ENCODE data around the gene UFC1.
A peak's percentile ranks its signal among the peaks of the same experiment; 100 is the strongest.

The UFC1 gene

GRCh38 chr1:161192476-161193465 lies 39.0 kb downstream of the UFC1 start:
- FAIRE-seq, result no peak
- DNase-seq (ENCODE audit: low spot score), result peak; percentile 35

DNA sequence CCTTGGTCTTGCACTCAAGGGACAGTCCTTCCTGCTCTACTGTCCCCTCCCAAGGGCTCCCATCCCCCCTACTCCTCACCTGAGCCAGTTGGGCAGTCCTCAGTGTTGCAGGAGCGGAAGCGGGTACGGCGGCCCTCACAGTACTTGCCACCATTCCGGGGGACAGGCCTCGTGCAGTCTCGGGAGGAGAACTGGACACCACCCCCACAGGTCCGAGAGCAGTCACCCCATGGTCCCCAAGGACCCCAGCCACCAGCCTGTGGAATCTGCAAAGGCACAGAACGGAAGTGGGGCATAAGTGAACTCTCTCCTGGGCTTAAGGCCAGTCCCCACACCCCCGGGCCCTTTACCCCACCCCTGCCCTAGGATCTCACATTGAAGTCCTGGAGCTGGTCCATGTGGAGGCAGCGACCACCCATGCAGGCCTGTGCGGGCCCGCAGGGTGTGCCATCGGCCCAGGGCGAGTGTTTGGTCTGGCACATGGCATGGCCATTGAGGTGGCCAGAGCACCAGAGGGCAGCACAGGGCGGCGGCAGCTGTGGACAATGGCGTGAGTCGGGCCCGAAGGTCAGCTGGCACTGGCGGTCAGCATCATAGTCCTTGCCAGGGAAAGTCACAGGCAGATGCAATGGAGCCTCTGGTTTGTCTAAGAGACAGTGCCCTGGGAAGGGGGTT lies 39.9 kb downstream of the UFC1 start:
- FAIRE-seq (no peak), DNase-seq (ENCODE audit: low spot score) (peak; percentile 9)

DNA sequence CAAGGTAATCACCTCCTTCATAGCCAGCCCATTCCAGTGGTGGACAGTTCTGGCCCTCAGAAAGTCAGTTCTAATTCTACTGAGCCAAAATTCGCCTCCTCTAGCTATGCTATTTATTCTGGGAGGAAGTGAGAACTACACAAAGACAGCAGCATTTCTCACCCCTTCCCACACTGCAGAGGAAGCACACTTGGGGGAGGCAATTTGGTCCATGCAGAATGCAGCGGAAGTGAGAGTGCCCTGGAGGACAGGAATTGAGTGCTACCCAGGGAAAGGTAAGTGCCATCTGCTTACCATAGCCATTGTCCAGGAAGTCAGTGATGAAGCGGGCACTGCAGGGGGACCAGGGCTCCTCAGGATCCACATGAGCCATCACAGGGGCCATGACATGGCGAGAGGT lies 41.4 kb downstream of the UFC1 start:
- FAIRE-seq (no peak), DNase-seq (ENCODE audit: low spot score) (no peak)

DNA sequence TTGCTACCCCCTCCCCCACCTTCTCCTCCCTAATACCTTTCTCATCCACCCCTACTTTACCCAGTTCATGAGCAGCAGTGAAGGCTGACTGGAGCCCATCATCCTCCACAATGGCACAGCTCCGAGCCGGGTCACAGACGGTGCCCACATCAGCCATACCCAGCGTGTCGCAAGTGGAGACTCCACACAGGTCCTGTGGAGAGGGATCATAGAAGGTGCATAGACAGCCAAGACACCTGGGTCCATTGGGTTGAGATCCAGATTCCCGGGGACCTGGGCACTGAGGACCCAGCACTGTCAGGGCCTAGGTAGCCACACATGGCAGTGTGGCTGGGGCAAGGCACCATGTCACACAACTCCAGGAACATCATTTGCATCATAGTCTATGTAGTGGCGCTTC lies 42.3 kb downstream of the UFC1 start:
- FAIRE-seq (no peak), DNase-seq (ENCODE audit: low spot score) (no peak)

- DNase-seq (ENCODE audit: low spot score), result no peak
- no peak for FAIRE-seq
Measured at GRCh38 chr1:161196521-161197451, 43.0 kb downstream of the UFC1 start.

GRCh38 chr1:161197560-161198193 lies 43.9 kb downstream of the UFC1 start:
- FAIRE-seq (no peak), DNase-seq (ENCODE audit: low spot score) (no peak)

GRCh38 chr1:161198194-161198896 lies 44.6 kb downstream of the UFC1 start:
- DNase-seq (ENCODE audit: low spot score), result no peak

GRCh38 chr1:161198897-161199431 lies 45.2 kb downstream of the UFC1 start, which contains the start of gene ADAMTS4:
ADAMTS4 (minus strand) TSS chr1:161199054; CDS start chr1:161198627, 427 bp downstream.
- no peak for DNase-seq (ENCODE audit: low spot score)
- FAIRE-seq, result no peak

More at GRCh38 chr1:161198194-161198896, 44.6 kb downstream of the UFC1 start:
- no peak for FAIRE-seq

- FAIRE-seq (no peak), DNase-seq (ENCODE audit: low spot score) (no peak)
Measured at GRCh38 chr1:161199506-161200139, 45.8 kb downstream of the UFC1 start.

DNA sequence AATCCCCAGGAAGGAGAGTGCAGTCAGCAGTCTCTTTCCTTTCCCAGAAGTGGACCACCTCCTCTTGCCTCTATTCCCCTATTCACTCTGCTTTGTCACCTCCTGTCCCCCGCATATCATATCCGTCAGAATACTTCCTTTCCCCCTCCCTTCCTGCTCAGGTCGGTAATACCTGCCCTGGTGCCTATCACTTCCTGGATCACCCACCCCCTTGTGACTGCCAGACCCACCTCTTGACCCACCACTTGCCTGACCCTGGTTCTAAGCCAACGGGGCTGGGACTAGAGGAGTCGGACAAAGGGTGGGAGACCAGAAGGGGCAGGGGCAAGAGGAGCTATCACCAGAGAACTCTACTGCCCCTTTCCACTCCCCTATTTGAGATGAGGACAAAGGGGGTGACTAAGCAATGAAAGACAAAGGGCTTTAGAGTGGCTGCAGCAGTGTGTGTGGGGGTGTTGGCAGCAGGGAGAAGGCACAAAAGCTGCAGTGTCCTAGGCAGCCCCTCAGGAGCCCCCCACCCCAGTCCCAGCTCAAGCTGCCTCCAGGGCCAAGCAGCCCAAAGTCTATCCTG lies 46.7 kb downstream of the UFC1 start:
- FAIRE-seq (no peak), DNase-seq (ENCODE audit: low spot score) (no peak)

- FAIRE-seq, result no peak
- DNase-seq (ENCODE audit: low spot score), result no peak
Measured at GRCh38 chr1:161200992-161201835, 47.4 kb downstream of the UFC1 start.

DNA sequence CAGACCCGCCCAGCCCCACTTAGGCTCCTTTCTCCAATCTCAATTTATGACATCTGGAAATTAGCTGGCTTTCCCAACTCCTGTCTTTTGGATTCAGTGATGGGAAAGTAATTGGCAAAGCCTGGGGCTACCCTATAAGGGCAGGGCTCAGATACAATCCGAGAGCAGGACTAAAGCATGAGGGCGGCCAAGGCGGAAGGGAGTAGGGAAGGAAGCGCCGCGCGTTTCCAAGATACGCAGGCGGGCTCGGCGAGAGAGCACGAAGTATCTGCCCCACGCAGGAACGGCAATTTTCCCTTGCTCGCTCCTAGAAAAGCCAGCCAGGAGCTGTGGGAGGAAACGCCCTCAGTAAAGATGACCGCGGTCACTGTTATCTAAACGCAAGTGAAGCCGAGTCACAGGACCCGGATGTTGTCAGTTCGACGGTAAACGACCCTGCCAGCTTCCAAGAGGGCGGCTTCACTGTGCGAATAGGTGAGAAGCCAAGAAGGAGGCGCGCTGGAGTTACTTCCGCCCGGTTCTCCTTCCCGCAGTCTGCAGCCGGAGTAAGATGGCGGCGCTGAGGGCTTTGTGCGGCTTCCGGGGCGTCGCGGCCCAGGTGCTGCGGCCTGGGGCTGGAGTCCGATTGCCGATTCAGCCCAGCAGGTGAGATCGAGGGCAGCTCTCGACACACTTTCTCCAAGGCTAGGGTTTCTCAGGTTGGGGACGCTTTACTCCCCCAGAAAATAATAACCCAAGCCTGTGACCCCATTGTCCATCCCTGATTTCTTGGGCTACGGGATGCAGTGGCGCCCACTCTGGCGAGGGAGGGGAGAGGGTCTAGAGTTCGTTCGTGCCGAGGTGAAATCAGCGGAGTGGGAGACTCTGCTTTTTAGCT lies 48.3 kb downstream of the UFC1 start, which contains the start of gene NDUFS2:
TSS of gene NDUFS2 (plus strand) at position 532 of the 877 bp plus-strand sequence. CDS start at position 551, 19 bp downstream.
- peak; percentile 95 for DNase-seq (ENCODE audit: low spot score)
- FAIRE-seq, result peak; percentile 73

GRCh38 chr1:161206411-161207140 lies 52.8 kb downstream of the UFC1 start:
- FAIRE-seq, result no peak
- no peak for DNase-seq (ENCODE audit: low spot score)

DNA sequence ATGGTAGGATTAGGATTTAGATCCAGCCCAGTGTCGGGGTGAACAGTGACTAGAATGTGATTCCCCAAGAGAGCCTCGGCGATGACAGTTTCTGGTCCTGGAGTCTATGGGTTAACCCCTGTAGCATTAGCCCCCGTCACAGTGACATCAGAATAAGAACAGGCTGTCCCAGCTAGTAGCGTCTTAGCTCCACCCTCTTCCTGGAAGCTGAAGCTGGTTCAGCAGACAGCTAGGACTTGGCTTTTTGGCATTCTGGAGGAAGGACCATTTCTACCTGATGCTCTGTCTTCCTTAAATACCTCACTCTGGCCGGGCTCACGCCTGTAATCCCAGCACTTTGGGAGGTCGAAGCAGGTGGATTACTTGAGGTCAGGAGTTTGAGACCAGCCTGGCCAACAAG lies 53.4 kb downstream of the UFC1 start:
- DNase-seq (ENCODE audit: low spot score) (no peak), FAIRE-seq (no peak)
